ENCODE results near the gene CARS1.

Gene CARS1

GRCh38 chr11:3041699-3042441 lies 15.4 kb downstream of the CARS1 start:
- H3K4me1 ChIP-seq, result no peaks in the 10 kb centered on the region
- no peaks in the 10 kb centered on the region for H3K9me3 ChIP-seq
- H3K4me3 ChIP-seq (ENCODE audit: low read depth, low read length), result no peak overlapping the region
- no peaks in the 10 kb centered on the region for H3K27me3 ChIP-seq
- TF ChIP-seq CTCF (IDR thresholded peaks at IDR 0.05; ENCODE audit: low read depth, low read length), result no peak
- H3K36me3 ChIP-seq, result peaks cover 11% of the 10 kb centered on the region
- no peak for DNase-seq

- Histone ChIP-seq H3K4me3 (ENCODE audit: low read depth, low read length) (no peak overlapping the region), H3K27me3 (no peaks in the 10 kb centered on the region), H3K9me3 (no peaks in the 10 kb centered on the region), H3K4me1 (no peaks in the 10 kb centered on the region), H3K36me3 (peaks cover 20% of the 10 kb centered on the region)
- no peak for DNase-seq
- no peak for TF ChIP-seq CTCF (IDR thresholded peaks at IDR 0.05; ENCODE audit: low read depth, low read length)
Measured at GRCh38 chr11:3040881-3041280, 16.3 kb downstream of the CARS1 start.

- no peak overlapping the region for H3K4me3 ChIP-seq (ENCODE audit: low read depth, low read length)
- DNase-seq, result no peak
- H3K9me3 ChIP-seq, result no peaks in the 10 kb centered on the region
- H3K4me1 ChIP-seq, result no peaks in the 10 kb centered on the region
- no peaks in the 10 kb centered on the region for H3K27me3 ChIP-seq
- peaks cover 22% of the 10 kb centered on the region for H3K36me3 ChIP-seq
- TF ChIP-seq CTCF (IDR thresholded peaks at IDR 0.05; ENCODE audit: low read depth, low read length), result no peak
Measured at GRCh38 chr11:3037945-3038271, 19.3 kb downstream of the CARS1 start.

GRCh38 chr11:3037040-3037944 lies 19.9 kb downstream of the CARS1 start:
- H3K27me3 ChIP-seq, result no peaks in the 10 kb centered on the region
- H3K4me3 ChIP-seq (ENCODE audit: low read depth, low read length), result no peak overlapping the region
- H3K9me3 ChIP-seq, result no peaks in the 10 kb centered on the region
- no peaks in the 10 kb centered on the region for H3K4me1 ChIP-seq
- peak; percentile 69 for TF ChIP-seq CTCF (IDR thresholded peaks at IDR 0.05; ENCODE audit: low read depth, low read length)
- peaks cover 22% of the 10 kb centered on the region for H3K36me3 ChIP-seq
- DNase-seq, result peak; percentile 73

GRCh38 chr11:3036419-3036818 lies 20.8 kb downstream of the CARS1 start:
- no peaks in the 10 kb centered on the region for H3K9me3 ChIP-seq
- TF ChIP-seq CTCF (IDR thresholded peaks at IDR 0.05; ENCODE audit: low read depth, low read length), result no peak
- no peak overlapping the region for H3K4me3 ChIP-seq (ENCODE audit: low read depth, low read length)
- H3K27me3 ChIP-seq, result no peaks in the 10 kb centered on the region
- peaks cover 22% of the 10 kb centered on the region for H3K36me3 ChIP-seq
- DNase-seq, result no peak
- H3K4me1 ChIP-seq, result no peaks in the 10 kb centered on the region

- no peak for TF ChIP-seq CTCF (IDR thresholded peaks at IDR 0.05; ENCODE audit: low read depth, low read length)
- Histone ChIP-seq H3K36me3 (peaks cover 22% of the 10 kb centered on the region), H3K4me3 (ENCODE audit: low read depth, low read length) (no peak overlapping the region), H3K4me1 (no peaks in the 10 kb centered on the region), H3K27me3 (no peaks in the 10 kb centered on the region), H3K9me3 (no peaks in the 10 kb centered on the region)
- no peak for DNase-seq
Measured at GRCh38 chr11:3035333-3035732, 21.9 kb downstream of the CARS1 start.

Data from BE2C (cell line).